Gastroesophageal sphincter (tissue), 4 donors: ENCODE data around the gene NR3C2. TPM values are rescaled to one million over a fixed set of nuclear protein-coding genes. Genes with fewer than 3 reads are reported as not detected.

Experiments
- ATAC-seq: fragments of 150-250 bp; one replicate; pipeline ENCODE4 v1.9.1; 2016; ENCODE audit warnings: mild to moderate bottlenecking, moderate library complexity
- H3K27ac ChIP-seq, 4 donors: fragments of 200-600 bp; sonication (generic) in 3 of 4; 1 replicate in 3 of 4; 2 replicates in 1 of 4; pipeline ENCODE4 v1.5.1; 2016 to 2019
- H3K27me3 ChIP-seq: fragments of 200-600 bp; sonication (generic); one replicate; pipeline ENCODE4 v1.5.1; 2019
- H3K36me3 ChIP-seq, 2 donors: fragments of 200-600 bp; sonication (generic); one replicate each; pipeline ENCODE4 v1.5.1; 2019; ENCODE audit warnings: control low read depth in 1 of 2
- H3K4me1 ChIP-seq, 3 donors: fragments of 200-600 bp; sonication (generic); 1 replicate in 2 of 3; 2 replicates in 1 of 3; pipeline ENCODE4 v1.5.1; 2016 to 2019; ENCODE audit warnings: control low read depth in 2 of 3
- H3K4me3 ChIP-seq, 2 donors: fragments of 200-600 bp; sonication (generic); one replicate each; pipeline ENCODE4 v1.5.1; 2019; ENCODE audit warnings: mild to moderate bottlenecking in 1 of 2, moderate library complexity in 1 of 2
- H3K9me3 ChIP-seq, 3 donors: fragments of 200-600 bp; sonication (generic); one replicate each; pipeline ENCODE4 v1.5.1; 2017 to 2019; ENCODE audit warnings: control low read depth in 2 of 3
- CTCF ChIP-seq, 4 experiments: fragments of 200-600 bp in 2 of 4; fragments of 450-650 bp in 2 of 4; sonication (generic) in 1 of 4; IDR thresholded peaks; one replicate each; pipeline ENCODE4 v1.5.1; 2017 to 2019; ENCODE audit warnings: antibody characterized with exemption in 4 of 4, mild to moderate bottlenecking in 2 of 4, moderate library complexity in 2 of 4
- EP300 ChIP-seq: sonication (generic); formaldehyde crosslinking; IDR thresholded peaks from one replicate; pipeline ENCODE4 v1.6.1; 2017; ENCODE audit warnings: antibody characterized with exemption, mild to moderate bottlenecking
- POLR2A ChIP-seq, 2 donors: fragments of 450-650 bp; IDR thresholded peaks; one replicate each; pipeline ENCODE4 v1.6.1; 2017; ENCODE audit warnings: antibody characterized with exemption in 2 of 2, mild to moderate bottlenecking in 2 of 2, moderate library complexity in 1 of 2
- POLR2AphosphoS5 ChIP-seq: sonication (generic); formaldehyde crosslinking; IDR thresholded peaks from one replicate; pipeline ENCODE4 v1.6.1; 2017; ENCODE audit warnings: antibody characterized with exemption
- WGBS, 2 donors: methylation state at CpG; one replicate each; pipeline ENCODE4 v1.1.5; 2018; ENCODE audit warnings: low coverage in 1 of 2; 5-methylcytosine and 5-hydroxymethylcytosine counted together
- total RNA-seq, 4 donors: library from RNA; depleted of rRNA; stranded (reverse); fragments of >200 nt; gene quantifications; one replicate each; pipeline ENCODE4 v1.1.0, GENCODE V29; 2016

The NR3C2 gene
- total RNA-seq, 4 donors from 2014 or later, result 11.6 to 15.9 (median 13.9) TPM

- WGBS, 2 donors, result 71 to 92% methylated on average over 3 of the region's 3 CpGs
- Histone ChIP-seq H3K4me3 (no peak overlapping the region), H3K27me3 (no peaks in the 10 kb centered on the region), H3K9me3 (no peaks in the 10 kb centered on the region), H3K27ac (no peak overlapping the region), H3K36me3 (no peaks in the 10 kb centered on the region), H3K4me1 (peaks cover 0 to 29% (median 3%) of the 10 kb centered on the region in 3 donors)
- ATAC-seq, result no peak
- TF ChIP-seq POLR2A (IDR thresholded peaks at IDR 0.05) (no peak), CTCF (IDR thresholded peaks at IDR 0.05) (no peak), POLR2AphosphoS5 (no peak), EP300 (no peak)
Observed at GRCh38 chr4:148271166-148271565, 171.0 kb downstream of the NR3C2 start.

- Histone ChIP-seq H3K9me3 (no peaks in the 10 kb centered on the region), H3K4me1 (peaks cover 0 to 29% (median 3%) of the 10 kb centered on the region in 3 donors), H3K4me3 (no peak overlapping the region), H3K27me3 (no peaks in the 10 kb centered on the region), H3K36me3 (no peaks in the 10 kb centered on the region), H3K27ac (no peak overlapping the region)
- no peak for ATAC-seq
- 11 to 14% methylated on average over 1 of the region's 1 CpG for WGBS, 2 donors
- TF ChIP-seq POLR2AphosphoS5, result no peak
- no peak for TF ChIP-seq CTCF (IDR thresholded peaks at IDR 0.05)
- no peak for TF ChIP-seq POLR2A (IDR thresholded peaks at IDR 0.05)
- TF ChIP-seq EP300, result no peak
Observed at GRCh38 chr4:148270630-148271029, 171.6 kb downstream of the NR3C2 start.

GRCh38 chr4:148268835-148269234 is 173.4 kb downstream of the NR3C2 start:
- no peak for ATAC-seq
- Histone ChIP-seq H3K9me3 (no peaks in the 10 kb centered on the region), H3K27ac (no peak overlapping the region), H3K4me1 (peaks cover 0 to 19% (median 3%) of the 10 kb centered on the region in 3 donors), H3K36me3 (no peaks in the 10 kb centered on the region), H3K27me3 (no peaks in the 10 kb centered on the region), H3K4me3 (no peak overlapping the region)
- TF ChIP-seq POLR2AphosphoS5 (no peak), POLR2A (IDR thresholded peaks at IDR 0.05) (no peak), EP300 (no peak)
- WGBS, 2 donors, result 82 to 90% methylated on average over 3 of the region's 3 CpGs

- ATAC-seq, result no peak
- Histone ChIP-seq H3K36me3 (no peaks in the 10 kb centered on the region), H3K4me3 (no peak overlapping the region), H3K9me3 (no peaks in the 10 kb centered on the region), H3K27ac (no peak overlapping the region), H3K27me3 (no peaks in the 10 kb centered on the region), H3K4me1 (peaks cover 0 to 12% (median 3%) of the 10 kb centered on the region in 3 donors)
- TF ChIP-seq POLR2AphosphoS5, result no peak
- 50 to 67% methylated on average over 2 of the region's 2 CpGs for WGBS, 2 donors
Observed at GRCh38 chr4:148266921-148267320, 175.3 kb downstream of the NR3C2 start.

GRCh38 chr4:148266240-148266639 is 176.0 kb downstream of the NR3C2 start:
- 97% methylated on average over 4 of the region's 7 CpGs; no CpG with 5 or more reads in 1 of the 2 donors for WGBS, 2 donors
- no peak overlapping the region for H3K4me3 ChIP-seq

More at GRCh38 chr4:148266240-148266639, 176.0 kb downstream of the NR3C2 start:
- peaks cover 0 to 9% (median 3%) of the 10 kb centered on the region in 3 donors for H3K4me1 ChIP-seq
- H3K36me3 ChIP-seq, result no peaks in the 10 kb centered on the region
- ATAC-seq, result no peak
- H3K9me3 ChIP-seq, result no peaks in the 10 kb centered on the region
- TF ChIP-seq EP300 (no peak), POLR2A (IDR thresholded peaks at IDR 0.05) (no peak), CTCF (IDR thresholded peaks at IDR 0.05) (no peak), POLR2AphosphoS5 (no peak)
- H3K27me3 ChIP-seq, result no peaks in the 10 kb centered on the region
- no peak overlapping the region for H3K27ac ChIP-seq
